ENCODE data around the gene CAPZA1. TPM values are rescaled to one million over a fixed set of nuclear protein-coding genes. Genes with fewer than 3 reads are reported as not detected.

The CAPZA1 gene
- polyA plus RNA-seq, 1 donor from 2014 or later, result 82.2 TPM

GRCh38 chr1:112696578-112697314 is 77.1 kb downstream of the CAPZA1 start:
- H3K9ac ChIP-seq (ENCODE audit: low read length), result no peak overlapping the region
- no peak overlapping the region for H2AFZ ChIP-seq (ENCODE audit: low read depth, low read length)
- H3K9me3 ChIP-seq (ENCODE audit: low read length), result no peaks in the 10 kb centered on the region
- no peak overlapping the region for H3K4me2 ChIP-seq (ENCODE audit: low read length)
- no peaks in the 10 kb centered on the region for H4K20me1 ChIP-seq (ENCODE audit: insufficient read depth)
- no peaks in the 10 kb centered on the region for H3F3A ChIP-seq (ENCODE audit: insufficient read depth, low read length, poor library complexity, severe bottlenecking)
- H3K79me2 ChIP-seq (replicated peaks; ENCODE audit: insufficient read depth, low read length), result no peaks in the 10 kb centered on the region
- no peak for TF ChIP-seq POLR2AphosphoS5 (IDR thresholded peaks at IDR 0.05)
- TF ChIP-seq EP300 (conservative IDR thresholded peaks at IDR 0.05; ENCODE audit: poor library complexity, severe bottlenecking), result no peak
- H3K36me3 ChIP-seq (ENCODE audit: insufficient read depth, low read length), result no peaks in the 10 kb centered on the region
- no peaks in the 10 kb centered on the region for H3K27me3 ChIP-seq (ENCODE audit: insufficient read depth, low read depth, low read length)
- no peak overlapping the region for H3K27ac ChIP-seq (ENCODE audit: low read length)
- H3K9me2 ChIP-seq (ENCODE audit: insufficient read depth, low read length), result no peaks in the 10 kb centered on the region
- H3K4me3 ChIP-seq (ENCODE audit: low read length), result no peak overlapping the region

- H2AFZ ChIP-seq (ENCODE audit: low read depth, low read length), result no peak overlapping the region
- no peak overlapping the region for H3K9ac ChIP-seq (ENCODE audit: low read length)
- no peak overlapping the region for H3K4me3 ChIP-seq (ENCODE audit: low read length)
- no peaks in the 10 kb centered on the region for H3K36me3 ChIP-seq (ENCODE audit: insufficient read depth, low read length)
- H3K4me2 ChIP-seq (ENCODE audit: low read length), result no peak overlapping the region
- no peaks in the 10 kb centered on the region for H3F3A ChIP-seq (ENCODE audit: insufficient read depth, low read length, poor library complexity, severe bottlenecking)
- no peaks in the 10 kb centered on the region for H4K20me1 ChIP-seq (ENCODE audit: insufficient read depth)
- no peak for TF ChIP-seq CTCF (IDR thresholded peaks at IDR 0.05; ENCODE audit: poor library complexity, severe bottlenecking)
- no peak for TF ChIP-seq REST (IDR thresholded peaks at IDR 0.05; ENCODE audit: borderline replicate concordance)
- no peak for TF ChIP-seq SMC3 (conservative IDR thresholded peaks at IDR 0.05; ENCODE audit: poor library complexity)
- no peak for TF ChIP-seq TAF1 (IDR thresholded peaks at IDR 0.05; ENCODE audit: low read depth)
- TF ChIP-seq RAD21 (conservative IDR thresholded peaks at IDR 0.05), result no peak
- TF ChIP-seq EP300 (conservative IDR thresholded peaks at IDR 0.05; ENCODE audit: poor library complexity, severe bottlenecking), result no peak
- TF ChIP-seq EZH2 (IDR thresholded peaks at IDR 0.05; ENCODE audit: borderline replicate concordance, insufficient read depth, low read length, poor library complexity, severe bottlenecking), result no peak
- no peak for TF ChIP-seq MXI1 (conservative IDR thresholded peaks at IDR 0.05; ENCODE audit: poor library complexity, severe bottlenecking)
- TF ChIP-seq POLR2AphosphoS5 (IDR thresholded peaks at IDR 0.05), result no peak
- H3K27ac ChIP-seq (ENCODE audit: low read length), result no peak overlapping the region
- H3K9me3 ChIP-seq (ENCODE audit: low read length), result no peaks in the 10 kb centered on the region
- no peaks in the 10 kb centered on the region for H3K9me2 ChIP-seq (ENCODE audit: insufficient read depth, low read length)
- H3K27me3 ChIP-seq (ENCODE audit: insufficient read depth, low read depth, low read length), result no peaks in the 10 kb centered on the region
- H3K79me2 ChIP-seq (replicated peaks; ENCODE audit: insufficient read depth, low read length), result no peaks in the 10 kb centered on the region
Observed at GRCh38 chr1:112697781-112698201, 78.2 kb downstream of the CAPZA1 start.

Data from neural cell (in vitro differentiated cells).